ENCODE results near the gene PARD3B. TPM values are rescaled to one million over a fixed set of nuclear protein-coding genes. Genes with fewer than 3 reads are reported as not detected.

The PARD3B gene
- total RNA-seq, 4 donors from 2014 or later: 27.8 to 39.3 (median 33.7) TPM

GRCh38 chr2:205169464-205169863 lies 624.2 kb downstream of the PARD3B start:
- DNase-seq (ENCODE audit: low spot score) (no peak), ATAC-seq (ENCODE audit: low FRiP score) (no peak)
- TF ChIP-seq CTCF (IDR thresholded peaks at IDR 0.05): no peak

GRCh38 chr2:205170399-205170798 lies 625.1 kb downstream of the PARD3B start:
- DNase-seq (ENCODE audit: low spot score) (no peak), ATAC-seq (ENCODE audit: low FRiP score) (no peak)
- TF ChIP-seq CTCF (IDR thresholded peaks at IDR 0.05): no peak

- DNase-seq (ENCODE audit: low spot score) (no peak), ATAC-seq (ENCODE audit: low FRiP score) (no peak)
- no peak for TF ChIP-seq CTCF (IDR thresholded peaks at IDR 0.05)
Observed at GRCh38 chr2:205171261-205171940, 626.1 kb downstream of the PARD3B start.

- DNase-seq (ENCODE audit: low spot score) (no peak), ATAC-seq (ENCODE audit: low FRiP score) (no peak)
- TF ChIP-seq CTCF (IDR thresholded peaks at IDR 0.05): no peak
Observed at GRCh38 chr2:205175831-205176230, 630.6 kb downstream of the PARD3B start.

GRCh38 chr2:205176546-205176945 lies 631.3 kb downstream of the PARD3B start:
- no peak for ATAC-seq (ENCODE audit: low FRiP score)
- DNase-seq (ENCODE audit: low spot score): no peak
- no peak for TF ChIP-seq CTCF (IDR thresholded peaks at IDR 0.05)

- ATAC-seq (ENCODE audit: low FRiP score) (no peak), DNase-seq (ENCODE audit: low spot score) (no peak)
- TF ChIP-seq CTCF (IDR thresholded peaks at IDR 0.05): no peak
Observed at GRCh38 chr2:205177546-205177945, 632.3 kb downstream of the PARD3B start.

- ATAC-seq (ENCODE audit: low FRiP score) (no peak), DNase-seq (ENCODE audit: low spot score) (no peak)
- TF ChIP-seq CTCF (IDR thresholded peaks at IDR 0.05): no peak
Observed at GRCh38 chr2:205180730-205181129, 635.5 kb downstream of the PARD3B start.

All from omental fat pad (tissue), 4 donors.